HG03460 (cell line): ENCODE results near the gene LRMDA.

ENCODE experiments used
- ATAC-seq: cut with Tn5 transposase; IDR thresholded peaks from one replicate; pipeline ENCODE4 v1.9.1; 2021; ENCODE audit not compliant: unreplicated experiment

LRMDA gene

GRCh38 chr10:75470901-75471300, 39.5 kb downstream of the LRMDA start:
- ATAC-seq: no peak

- ATAC-seq: no peak
These were observed 41.3 kb downstream of the LRMDA start for GRCh38 chr10:75472685-75473084.

- no peak for ATAC-seq
These were observed 42.7 kb downstream of the LRMDA start for GRCh38 chr10:75474106-75474505.

GRCh38 chr10:75475460-75476182, 44.2 kb downstream of the LRMDA start:
- no peak for ATAC-seq

GRCh38 chr10:75476569-75476968, 45.1 kb downstream of the LRMDA start:
- no peak for ATAC-seq

GRCh38 chr10:75476985-75477384, 45.6 kb downstream of the LRMDA start:
- ATAC-seq: no peak

GRCh38 chr10:75477680-75478079, 46.3 kb downstream of the LRMDA start:
- no peak for ATAC-seq

GRCh38 chr10:75480374-75480773, 49.0 kb downstream of the LRMDA start:
- no peak for ATAC-seq

- ATAC-seq: no peak
These were observed 51.8 kb downstream of the LRMDA start for GRCh38 chr10:75483188-75483587.

- ATAC-seq: no peak
These were observed 53.3 kb downstream of the LRMDA start for GRCh38 chr10:75484717-75485116.

- no peak for ATAC-seq
These were observed 55.2 kb downstream of the LRMDA start for GRCh38 chr10:75486591-75486990.

GRCh38 chr10:75487087-75487754, 55.8 kb downstream of the LRMDA start:
- no peak for ATAC-seq

- no peak for ATAC-seq
These were observed 56.3 kb downstream of the LRMDA start for GRCh38 chr10:75487755-75488125.

- ATAC-seq: no peak
These were observed 60.9 kb downstream of the LRMDA start for GRCh38 chr10:75492173-75492925.

- ATAC-seq: no peak
These were observed 62.0 kb downstream of the LRMDA start for GRCh38 chr10:75493464-75493863.

- ATAC-seq: no peak
These were observed 64.2 kb downstream of the LRMDA start for GRCh38 chr10:75495434-75496190.

- ATAC-seq: no peak
These were observed 64.8 kb downstream of the LRMDA start for GRCh38 chr10:75496191-75496567.

GRCh38 chr10:75497997-75498883, 66.8 kb downstream of the LRMDA start:
- ATAC-seq: no peak

GRCh38 chr10:75498884-75499350, 67.5 kb downstream of the LRMDA start:
- no peak for ATAC-seq

GRCh38 chr10:75499556-75500160, 68.2 kb downstream of the LRMDA start:
- no peak for ATAC-seq
